Kidney (tissue), 14 donors: ENCODE measurements around the gene SLC25A13. TPM values are rescaled to one million over a fixed set of nuclear protein-coding genes. Genes with fewer than 3 reads are reported as not detected.

Experiments used
- DNase-seq, 5 donors: peaks; one replicate each; pipeline ENCODE4 v3.0.0-alpha.2; 2013 to 2020
- FAIRE-seq: peaks from 2 replicates; lab custom pipeline; 2012; peaks lifted over from hg19 to GRCh38; lab: Jason Lieb, UNC
- H3K27ac ChIP-seq, 2 donors: one replicate each; pipeline ENCODE4 v1.7.0; 2013; ENCODE audit warnings: low read depth in 2 of 2, low read length in 2 of 2, inconsistent platforms in 1 of 2
- H3K27me3 ChIP-seq: one replicate; pipeline ENCODE4 v1.7.1; 2013; ENCODE audit warnings: low read length, inconsistent platforms; ENCODE audit not compliant: control insufficient read depth, insufficient read depth
- H3K36me3 ChIP-seq, 3 donors: one replicate each; pipeline versions ENCODE4 v1.7.0 to v1.7.1; 2013; ENCODE audit warnings: low read length in 3 of 3, control low read depth in 1 of 3, inconsistent platforms in 1 of 3; ENCODE audit not compliant: insufficient read depth in 3 of 3, control insufficient read depth in 2 of 3
- H3K4me1 ChIP-seq, 3 donors: one replicate each; pipeline versions ENCODE4 v1.7.0 to v1.7.1; 2013; ENCODE audit warnings: low read length in 3 of 3, inconsistent platforms in 1 of 3, low read depth in 1 of 3; ENCODE audit not compliant: control insufficient read depth in 2 of 3, insufficient read depth in 2 of 3
- H3K4me3 ChIP-seq, 3 donors: one replicate each; pipeline versions ENCODE4 v1.7.0 to v1.8.1; 2013; ENCODE audit warnings: low read length in 3 of 3, control low read depth in 1 of 3, inconsistent platforms in 1 of 3
- H3K9ac ChIP-seq, 3 donors: one replicate each; pipeline versions ENCODE4 v1.7.0 to v1.7.1; 2013; ENCODE audit warnings: low read length in 3 of 3, control low read depth in 1 of 3, inconsistent platforms in 1 of 3
- H3K9me3 ChIP-seq, 3 donors: one replicate each; pipeline versions ENCODE4 v1.7.0 to v1.7.1; 2013; ENCODE audit warnings: low read length in 3 of 3, control low read depth in 1 of 3, inconsistent platforms in 1 of 3; ENCODE audit not compliant: control insufficient read depth in 2 of 3, insufficient read depth in 1 of 3
- intact Hi-C: fragments of 100-400 bp; cut with DNase I; formaldehyde crosslinking; loops from one replicate; pipeline ENCODE4 v1.11.1; 2022
- polyA plus RNA-seq: library from polyadenylated mRNA; stranded (reverse); fragments of 350-450 nt; fragmentation: Illumina TruSeq; extraction: RNeasy Lipid Tissue Mini Kit (QIAGEN cat#74804); gene quantifications from one replicate; pipeline ENCODE4 v1.2.3, GENCODE V29; 2014; ENCODE audit warnings: low read depth, low replicate concordance; ENCODE audit not compliant: insufficient read depth
- total RNA-seq: library from RNA; stranded (reverse); fragmentation: NEBNext Ultra II Directional; extraction: Animal tissue kit (Norgen Biotek cat#: 25700); gene quantifications from one replicate; pipeline ENCODE4 v1.2.1, GENCODE V29; 2021
- TF ChIP-seq, protein P1 (sequence below): IDR thresholded peaks from 3 replicates; pipeline ENCODE4 v1.5.1; 2012; ENCODE audit warnings: mild to moderate bottlenecking, moderate library complexity, borderline replicate concordance; ENCODE audit not compliant: insufficient read depth; ENCODE audit errors: extremely low read depth
- donor health status: control.
- donor health status: control.
- donor health status: control.
- donor health status: control.
- donor health status: control.
- donor health status: DM: yes; HTN: yes; CAD: no.
- donor health status: Normal renal cell carcinoma (clear cell type).

The SLC25A13 gene
- total and polyA plus RNA-seq, 2 donors from 2014 or later, result 23.9 to 32.1 TPM

DNA sequence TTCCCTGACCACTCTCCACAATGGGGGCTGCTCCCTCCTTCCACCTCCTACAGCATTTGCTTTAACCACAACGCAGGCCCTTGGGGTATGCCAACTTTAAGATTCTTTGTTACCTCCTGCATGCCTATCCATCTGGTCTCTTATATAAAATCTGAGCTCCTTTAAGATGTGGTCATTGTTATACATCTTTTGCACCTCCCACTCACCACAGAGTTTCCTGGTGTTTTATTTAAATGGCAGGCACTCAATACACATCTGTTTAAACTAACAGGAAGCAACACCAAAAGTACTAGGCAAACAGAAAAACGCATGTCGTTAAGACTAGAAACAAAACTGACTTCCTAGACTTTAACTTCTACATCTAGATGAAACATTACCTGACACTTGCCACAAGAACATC is 36.3 kb downstream of the SLC25A13 start:
- Histone ChIP-seq H3K27ac (no peak overlapping the region), H3K27me3 (no peaks in the 10 kb centered on the region), H3K4me3 (no peak overlapping the region), H3K9me3 (no peaks in the 10 kb centered on the region), H3K4me1 (peaks cover 0 to 3% (median 0%) of the 10 kb centered on the region in 3 donors), H3K9ac (no peak overlapping the region), H3K36me3 (no peaks in the 10 kb centered on the region)
- intact Hi-C loops, result no loop called here
- TF ChIP-seq, protein P1, sequence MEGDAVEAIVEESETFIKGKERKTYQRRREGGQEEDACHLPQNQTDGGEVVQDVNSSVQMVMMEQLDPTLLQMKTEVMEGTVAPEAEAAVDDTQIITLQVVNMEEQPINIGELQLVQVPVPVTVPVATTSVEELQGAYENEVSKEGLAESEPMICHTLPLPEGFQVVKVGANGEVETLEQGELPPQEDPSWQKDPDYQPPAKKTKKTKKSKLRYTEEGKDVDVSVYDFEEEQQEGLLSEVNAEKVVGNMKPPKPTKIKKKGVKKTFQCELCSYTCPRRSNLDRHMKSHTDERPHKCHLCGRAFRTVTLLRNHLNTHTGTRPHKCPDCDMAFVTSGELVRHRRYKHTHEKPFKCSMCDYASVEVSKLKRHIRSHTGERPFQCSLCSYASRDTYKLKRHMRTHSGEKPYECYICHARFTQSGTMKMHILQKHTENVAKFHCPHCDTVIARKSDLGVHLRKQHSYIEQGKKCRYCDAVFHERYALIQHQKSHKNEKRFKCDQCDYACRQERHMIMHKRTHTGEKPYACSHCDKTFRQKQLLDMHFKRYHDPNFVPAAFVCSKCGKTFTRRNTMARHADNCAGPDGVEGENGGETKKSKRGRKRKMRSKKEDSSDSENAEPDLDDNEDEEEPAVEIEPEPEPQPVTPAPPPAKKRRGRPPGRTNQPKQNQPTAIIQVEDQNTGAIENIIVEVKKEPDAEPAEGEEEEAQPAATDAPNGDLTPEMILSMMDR, result no peak
- DNase-seq, result no peak
- FAIRE-seq, result no peak

GRCh38 chr7:96284835-96285234 is 37.1 kb downstream of the SLC25A13 start:
- Histone ChIP-seq H3K4me1 (peaks cover 0 to 3% (median 0%) of the 10 kb centered on the region in 3 donors), H3K27me3 (no peaks in the 10 kb centered on the region), H3K9me3 (no peaks in the 10 kb centered on the region), H3K9ac (no peak overlapping the region), H3K27ac (no peak overlapping the region), H3K36me3 (no peaks in the 10 kb centered on the region), H3K4me3 (no peak overlapping the region)
- DNase-seq, result no peak
- intact Hi-C loops, result no loop called here
- FAIRE-seq, result no peak
- TF ChIP-seq, protein P1, result no peak

DNA sequence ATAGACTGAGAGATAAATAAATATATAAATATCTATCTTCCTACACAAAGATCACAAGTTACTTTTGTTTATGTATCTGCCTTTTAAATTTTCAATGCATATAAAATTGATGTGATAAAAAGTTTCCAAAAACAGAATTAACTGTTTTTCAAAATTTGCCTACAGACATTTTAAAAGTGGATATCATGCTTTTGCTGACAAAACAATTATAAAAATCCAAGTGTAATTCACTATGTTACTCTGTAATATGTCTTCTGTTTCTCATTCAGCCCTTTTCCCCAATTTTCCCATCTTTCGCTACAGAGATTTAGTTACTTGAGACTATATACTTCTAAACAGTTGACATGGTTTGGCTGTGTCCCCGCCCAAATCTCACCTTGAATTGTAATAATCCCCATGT is 37.7 kb downstream of the SLC25A13 start:
- no peaks in the 10 kb centered on the region for H3K36me3 ChIP-seq
- H3K4me1 ChIP-seq, result peaks cover 0 to 3% (median 0%) of the 10 kb centered on the region in 3 donors
- no peak for DNase-seq
- H3K4me3 ChIP-seq, result no peak overlapping the region
- intact Hi-C loops, result no loop called here
- H3K9me3 ChIP-seq, result no peaks in the 10 kb centered on the region
- TF ChIP-seq, protein P1, result no peak
- no peaks in the 10 kb centered on the region for H3K27me3 ChIP-seq
- no peak for FAIRE-seq
- H3K9ac ChIP-seq, result no peak overlapping the region
- H3K27ac ChIP-seq, result no peak overlapping the region

- DNase-seq (no peak), FAIRE-seq (no peak)
- no peaks in the 10 kb centered on the region for H3K27me3 ChIP-seq
- no peaks in the 10 kb centered on the region for H3K36me3 ChIP-seq
- H3K4me3 ChIP-seq, result no peak overlapping the region
- TF ChIP-seq, protein P1, result no peak
- H3K9ac ChIP-seq, result no peak overlapping the region
- H3K27ac ChIP-seq, result no peak overlapping the region
- peaks cover 0 to 3% (median 0%) of the 10 kb centered on the region in 3 donors for H3K4me1 ChIP-seq
- no peaks in the 10 kb centered on the region for H3K9me3 ChIP-seq
- intact Hi-C loops, result no loop called here
Observed at GRCh38 chr7:96282835-96283234, 39.1 kb downstream of the SLC25A13 start.
